ENCODE measurements around the gene TAS2R16. TPM values are rescaled to one million over a fixed set of nuclear protein-coding genes. Genes with fewer than 3 reads are reported as not detected.

Gene TAS2R16
- total RNA-seq, 1 experiment from 2014 or later, result not detected

DNA sequence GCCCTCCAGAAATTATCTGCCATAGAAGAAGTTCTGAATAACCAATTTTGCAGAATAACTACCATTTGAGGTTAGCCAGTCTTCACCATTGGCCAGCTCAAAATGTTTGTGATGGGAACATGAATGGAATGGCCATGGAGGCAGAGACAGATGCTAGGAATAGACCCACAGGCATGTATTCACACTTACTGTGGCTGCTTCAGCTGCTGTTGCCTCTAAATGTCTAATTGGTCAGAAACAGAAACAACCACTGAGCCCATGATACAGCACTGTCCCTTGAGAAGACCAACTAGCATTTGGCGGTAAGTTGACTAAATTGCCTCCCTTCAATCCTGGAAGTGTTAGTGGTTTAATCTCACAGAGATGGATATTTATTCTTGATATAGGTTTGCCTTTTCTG lies 38.6 kb upstream of the TAS2R16 start:
- H3K9ac ChIP-seq (ENCODE audit: low read length), result no peak overlapping the region
- no TSS peak for BruUV-seq (replicated peaks)
- no peaks in the 10 kb centered on the region for H3K79me2 ChIP-seq (ENCODE audit: insufficient read depth, low read length)
- CTCF ChIA-PET, result no interaction called here
- ATAC-seq (no peak), DNase-seq (ENCODE audit: low read depth, low spot score) (no peak)
- no peak overlapping the region for H3K4me3 ChIP-seq (replicated peaks in 1 of 2; ENCODE audit: low read depth in 1 of 2, low read length in 2 of 2)
- no peak overlapping the region for H3K4me2 ChIP-seq (ENCODE audit: low read length)
- no peaks in the 10 kb centered on the region for H3K36me3 ChIP-seq (ENCODE audit: control insufficient read depth in 1 of 2, insufficient read depth in 2 of 2, low read length in 2 of 2)
- H3K27ac ChIP-seq (ENCODE audit: low read depth, low read length), result no peak overlapping the region
- H2AFZ ChIP-seq (ENCODE audit: low read depth, low read length, poor library complexity, severe bottlenecking), result no peak overlapping the region
- POLR2A ChIA-PET, result no interaction called here
- intact Hi-C loops (cut with micrococcal nuclease), result no loop called here
- no peaks in the 10 kb centered on the region for H3K4me1 ChIP-seq (ENCODE audit: control insufficient read depth in 1 of 2, insufficient read depth in 2 of 2, low read length in 2 of 2)
- no peaks in the 10 kb centered on the region for H4K20me1 ChIP-seq (ENCODE audit: insufficient read depth)
- TF ChIP-seq SIN3A (IDR thresholded peaks at IDR 0.05; ENCODE audit: low read depth), result no peak
- no peak for TF ChIP-seq EZH2phosphoT487 (IDR thresholded peaks at IDR 0.05; ENCODE audit: borderline replicate concordance)
- TF ChIP-seq, protein P1, sequence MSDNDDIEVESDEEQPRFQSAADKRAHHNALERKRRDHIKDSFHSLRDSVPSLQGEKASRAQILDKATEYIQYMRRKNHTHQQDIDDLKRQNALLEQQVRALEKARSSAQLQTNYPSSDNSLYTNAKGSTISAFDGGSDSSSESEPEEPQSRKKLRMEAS (IDR thresholded peaks at IDR 0.05), result no peak
- TF ChIP-seq ZFX (IDR thresholded peaks at IDR 0.05), result no peak
- TF ChIP-seq POLR2AphosphoS5 (IDR thresholded peaks at IDR 0.05; ENCODE audit: low read depth, low read length), result no peak
- no peak for TF ChIP-seq YY1 (IDR thresholded peaks at IDR 0.05; ENCODE audit: extremely low read depth, insufficient replicate concordance, low read depth, low read length)
- TF ChIP-seq ELF1 (IDR thresholded peaks at IDR 0.05; ENCODE audit: borderline replicate concordance, low read depth), result no peak
- TF ChIP-seq POLR2A (IDR thresholded peaks at IDR 0.05; ENCODE audit: borderline replicate concordance, extremely low read depth, insufficient read depth, insufficient read length), result no peak
- no peak for TF ChIP-seq ZNF274 (IDR thresholded peaks at IDR 0.05; ENCODE audit: low read depth, low read length)
- no peak for TF ChIP-seq CBX3 (IDR thresholded peaks at IDR 0.05; ENCODE audit: low read depth)
- TF ChIP-seq JUND (IDR thresholded peaks at IDR 0.05), result no peak
- no peak for TF ChIP-seq CEBPB (IDR thresholded peaks at IDR 0.05; ENCODE audit: low read depth)
- TF ChIP-seq FOSL1 (IDR thresholded peaks at IDR 0.05; ENCODE audit: low read depth), result no peak
- TF ChIP-seq SP1 (IDR thresholded peaks at IDR 0.05; ENCODE audit: low read depth), result no peak
- TF ChIP-seq RAD21 (IDR thresholded peaks at IDR 0.05; ENCODE audit: low read depth), result no peak
- TF ChIP-seq, protein P2, sequence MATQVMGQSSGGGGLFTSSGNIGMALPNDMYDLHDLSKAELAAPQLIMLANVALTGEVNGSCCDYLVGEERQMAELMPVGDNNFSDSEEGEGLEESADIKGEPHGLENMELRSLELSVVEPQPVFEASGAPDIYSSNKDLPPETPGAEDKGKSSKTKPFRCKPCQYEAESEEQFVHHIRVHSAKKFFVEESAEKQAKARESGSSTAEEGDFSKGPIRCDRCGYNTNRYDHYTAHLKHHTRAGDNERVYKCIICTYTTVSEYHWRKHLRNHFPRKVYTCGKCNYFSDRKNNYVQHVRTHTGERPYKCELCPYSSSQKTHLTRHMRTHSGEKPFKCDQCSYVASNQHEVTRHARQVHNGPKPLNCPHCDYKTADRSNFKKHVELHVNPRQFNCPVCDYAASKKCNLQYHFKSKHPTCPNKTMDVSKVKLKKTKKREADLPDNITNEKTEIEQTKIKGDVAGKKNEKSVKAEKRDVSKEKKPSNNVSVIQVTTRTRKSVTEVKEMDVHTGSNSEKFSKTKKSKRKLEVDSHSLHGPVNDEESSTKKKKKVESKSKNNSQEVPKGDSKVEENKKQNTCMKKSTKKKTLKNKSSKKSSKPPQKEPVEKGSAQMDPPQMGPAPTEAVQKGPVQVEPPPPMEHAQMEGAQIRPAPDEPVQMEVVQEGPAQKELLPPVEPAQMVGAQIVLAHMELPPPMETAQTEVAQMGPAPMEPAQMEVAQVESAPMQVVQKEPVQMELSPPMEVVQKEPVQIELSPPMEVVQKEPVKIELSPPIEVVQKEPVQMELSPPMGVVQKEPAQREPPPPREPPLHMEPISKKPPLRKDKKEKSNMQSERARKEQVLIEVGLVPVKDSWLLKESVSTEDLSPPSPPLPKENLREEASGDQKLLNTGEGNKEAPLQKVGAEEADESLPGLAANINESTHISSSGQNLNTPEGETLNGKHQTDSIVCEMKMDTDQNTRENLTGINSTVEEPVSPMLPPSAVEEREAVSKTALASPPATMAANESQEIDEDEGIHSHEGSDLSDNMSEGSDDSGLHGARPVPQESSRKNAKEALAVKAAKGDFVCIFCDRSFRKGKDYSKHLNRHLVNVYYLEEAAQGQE (IDR thresholded peaks at IDR 0.05; ENCODE audit: low read depth), result no peak
- TF ChIP-seq TCF7L2 (IDR thresholded peaks at IDR 0.05; ENCODE audit: borderline replicate concordance, extremely low read depth, insufficient read depth, insufficient read length), result no peak
- no peaks in the 10 kb centered on the region for H3K27me3 ChIP-seq (ENCODE audit: insufficient read depth, low read length)
- RAD21 ChIA-PET (ENCODE audit: low non-redundant PET in 1 of 2, low total read pairs in 2 of 2, uncharacterized antibody in 2 of 2, unreplicated experiment in 2 of 2), result no interaction called here
- no peaks in the 10 kb centered on the region for H3K9me2 ChIP-seq (ENCODE audit: insufficient read depth)
- no peaks in the 10 kb centered on the region for H3K9me3 ChIP-seq (ENCODE audit: control insufficient read depth in 1 of 2, insufficient read depth in 1 of 2, low read depth in 1 of 2, low read length in 2 of 2)

All from HCT116 (cell line).